Measurements from ENCODE around the gene CHTF18. TPM values are rescaled to one million over a fixed set of nuclear protein-coding genes. Genes with fewer than 3 reads are reported as not detected.

CHTF18 gene
- total RNA-seq, 2 experiments from 2014 or later: 125 to 146 TPM

DNA sequence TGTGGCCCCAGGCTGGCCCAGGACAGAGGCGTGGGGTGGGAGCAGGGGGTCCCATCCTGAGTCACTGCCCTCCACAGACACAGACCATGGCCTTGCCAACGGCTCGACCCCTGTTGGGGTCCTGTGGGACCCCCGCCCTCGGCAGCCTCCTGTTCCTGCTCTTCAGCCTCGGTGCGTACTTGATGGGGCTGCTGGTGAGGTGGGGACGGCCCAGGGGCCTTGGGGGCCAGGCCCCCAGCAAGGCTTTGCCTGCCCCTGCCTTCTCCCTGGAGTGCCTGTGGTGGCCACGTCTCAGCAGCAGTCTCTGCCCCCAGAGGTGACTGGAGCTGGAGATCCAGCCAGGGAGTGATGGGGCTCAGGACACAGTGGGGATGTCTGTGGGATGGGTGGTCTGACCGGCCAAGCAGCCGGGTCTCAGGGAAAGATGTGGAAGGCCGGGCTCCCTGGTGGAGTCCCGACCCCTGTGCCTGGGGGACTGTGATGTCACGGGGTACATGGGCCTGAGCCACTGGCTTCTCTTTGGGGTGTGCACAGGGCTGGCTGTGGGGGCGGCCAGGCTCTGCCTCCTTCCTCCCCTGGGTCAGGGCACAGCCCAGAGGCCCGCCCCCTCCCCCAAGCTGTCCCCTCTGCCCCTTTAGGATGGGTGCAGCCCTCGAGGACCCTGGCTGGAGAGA lies 25.7 kb upstream of the CHTF18 start:
- Histone ChIP-seq H3K36me3 (ENCODE audit: insufficient read depth, low read length) (no peaks in the 10 kb centered on the region), H3K4me2 (ENCODE audit: low read length) (no peak overlapping the region), H4K20me1 (ENCODE audit: insufficient read depth, low read length) (no peaks in the 10 kb centered on the region), H3K9me3 (ENCODE audit: low read length) (no peaks in the 10 kb centered on the region), H3K27ac (ENCODE audit: low read depth, low read length, poor library complexity, severe bottlenecking) (no peak overlapping the region), H3K79me2 (ENCODE audit: insufficient read depth, low read depth, low read length) (no peaks in the 10 kb centered on the region), H3K4me1 (ENCODE audit: insufficient read depth, low read length, poor library complexity, severe bottlenecking) (no peaks in the 10 kb centered on the region), H2AFZ (ENCODE audit: low read length) (no peak overlapping the region), H3K4me3 (ENCODE audit: low read depth, low read length, poor library complexity, severe bottlenecking) (no peak overlapping the region), H3K9me2 (ENCODE audit: insufficient read depth, low read length) (no peaks in the 10 kb centered on the region)
- no TSS peak for BruUV-seq (replicated peaks)
- ChIA-PET POLR2A (interaction anchor here (0.6 kb wide), 1 partner anchor 11 kb away, joined by 6 read pairs; no protein-coding TSS in a partner anchor), CTCF (ENCODE audit: unreplicated experiment) (no interaction called here)
- intact Hi-C loops (cut with micrococcal nuclease; ENCODE audit: unreplicated experiment): no loop called here
- TF ChIP-seq, protein P1, sequence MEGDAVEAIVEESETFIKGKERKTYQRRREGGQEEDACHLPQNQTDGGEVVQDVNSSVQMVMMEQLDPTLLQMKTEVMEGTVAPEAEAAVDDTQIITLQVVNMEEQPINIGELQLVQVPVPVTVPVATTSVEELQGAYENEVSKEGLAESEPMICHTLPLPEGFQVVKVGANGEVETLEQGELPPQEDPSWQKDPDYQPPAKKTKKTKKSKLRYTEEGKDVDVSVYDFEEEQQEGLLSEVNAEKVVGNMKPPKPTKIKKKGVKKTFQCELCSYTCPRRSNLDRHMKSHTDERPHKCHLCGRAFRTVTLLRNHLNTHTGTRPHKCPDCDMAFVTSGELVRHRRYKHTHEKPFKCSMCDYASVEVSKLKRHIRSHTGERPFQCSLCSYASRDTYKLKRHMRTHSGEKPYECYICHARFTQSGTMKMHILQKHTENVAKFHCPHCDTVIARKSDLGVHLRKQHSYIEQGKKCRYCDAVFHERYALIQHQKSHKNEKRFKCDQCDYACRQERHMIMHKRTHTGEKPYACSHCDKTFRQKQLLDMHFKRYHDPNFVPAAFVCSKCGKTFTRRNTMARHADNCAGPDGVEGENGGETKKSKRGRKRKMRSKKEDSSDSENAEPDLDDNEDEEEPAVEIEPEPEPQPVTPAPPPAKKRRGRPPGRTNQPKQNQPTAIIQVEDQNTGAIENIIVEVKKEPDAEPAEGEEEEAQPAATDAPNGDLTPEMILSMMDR (conservative IDR thresholded peaks at IDR 0.05; ENCODE audit: low read length): no peak
- no peak for TF ChIP-seq EZH2phosphoT487 (IDR thresholded peaks at IDR 0.05; ENCODE audit: borderline replicate concordance, low read depth, low read length)
- DNase-seq (ENCODE audit: low spot score): no peak

DNA sequence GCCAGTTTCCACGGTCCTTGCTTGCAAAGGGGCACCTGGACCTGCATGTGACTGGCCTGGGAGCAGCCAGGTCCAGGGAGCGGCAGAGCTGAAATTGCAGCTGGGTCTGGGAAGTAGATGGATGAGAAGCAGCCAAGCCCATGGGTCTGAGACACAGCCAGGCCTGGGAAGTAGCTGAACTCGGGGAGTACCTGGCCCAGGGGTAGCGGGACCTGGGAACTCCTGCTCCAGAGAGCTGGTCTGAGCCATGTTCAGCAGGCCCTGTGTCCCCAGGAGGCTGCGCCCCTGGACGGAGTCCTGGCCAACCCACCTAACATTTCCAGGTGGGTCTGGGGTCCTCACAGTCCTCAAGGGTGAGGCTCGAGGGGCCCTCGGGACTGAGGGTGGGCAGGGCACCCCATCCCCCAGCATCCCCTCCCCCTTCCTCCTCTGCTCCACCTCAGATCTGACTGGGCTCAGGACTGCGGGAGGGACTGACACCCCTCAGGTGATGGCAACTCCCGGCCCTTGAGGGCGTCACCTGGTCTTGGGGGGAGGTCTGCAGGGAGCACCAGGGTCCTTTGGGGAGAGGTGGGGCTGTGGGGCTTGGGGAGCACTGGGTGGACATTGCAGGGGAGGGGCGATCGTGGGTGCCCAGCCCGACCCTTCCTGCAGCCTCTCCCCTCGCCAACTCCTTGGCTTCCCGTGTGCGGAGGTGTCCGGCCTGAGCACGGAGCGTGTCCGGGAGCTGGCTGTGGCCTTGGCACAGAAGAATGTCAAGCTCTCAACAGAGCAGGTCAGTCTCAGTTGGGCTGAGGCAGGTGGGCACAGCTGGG lies 24.8 kb upstream of the CHTF18 start:
- BruUV-seq (replicated peaks): no TSS peak
- ChIA-PET POLR2A (interaction anchor here (0.6 kb wide), 1 partner anchor 10 kb away, joined by 6 read pairs; no protein-coding TSS in a partner anchor), CTCF (ENCODE audit: unreplicated experiment) (no interaction called here)
- Histone ChIP-seq H3K4me3 (ENCODE audit: low read depth, low read length, poor library complexity, severe bottlenecking) (no peak overlapping the region), H3K4me2 (ENCODE audit: low read length) (no peak overlapping the region), H3K79me2 (ENCODE audit: insufficient read depth, low read depth, low read length) (no peaks in the 10 kb centered on the region), H3K4me1 (ENCODE audit: insufficient read depth, low read length, poor library complexity, severe bottlenecking) (no peaks in the 10 kb centered on the region), H2AFZ (ENCODE audit: low read length) (no peak overlapping the region), H3K9me3 (ENCODE audit: low read length) (no peaks in the 10 kb centered on the region), H3K27ac (ENCODE audit: low read depth, low read length, poor library complexity, severe bottlenecking) (no peak overlapping the region), H4K20me1 (ENCODE audit: insufficient read depth, low read length) (no peaks in the 10 kb centered on the region), H3K9me2 (ENCODE audit: insufficient read depth, low read length) (no peaks in the 10 kb centered on the region), H3K36me3 (ENCODE audit: insufficient read depth, low read length) (no peaks in the 10 kb centered on the region)
- TF ChIP-seq, protein P1 (conservative IDR thresholded peaks at IDR 0.05; ENCODE audit: low read length): no peak
- intact Hi-C loops (cut with micrococcal nuclease; ENCODE audit: unreplicated experiment): no loop called here
- DNase-seq (ENCODE audit: low spot score): no peak

Measured in OCI-LY7 (cell line).